IMR-90 (cell line): ENCODE data around the gene TMEM208. TPM values are rescaled to one million over a fixed set of nuclear protein-coding genes. Genes with fewer than 3 reads are reported as not detected.

Source experiments
- ATAC-seq: fragments of 200-7000 bp; cut with Tn5 transposase; 2 replicates; pipeline ENCODE4 v1.9.1; 2020; ENCODE audit warnings: low read depth, mild to moderate bottlenecking, moderate library complexity
- BruUV-seq: library from RNA; stranded (reverse); fragments of 400-500 nt; replicated peaks from 2 replicates; lab custom pipeline; 2021; lab: Mats Ljungman, UMichigan
- CTCF ChIA-PET: fragments of 300-600 bp; formaldehyde crosslinking; extraction: SDS; loops from one replicate; lab custom pipeline; 2021; ENCODE audit warnings: antibody characterized with exemption; lab: Yijun Ruan, JAX
- POLR2A ChIA-PET: fragments of 300-600 bp; sonication (Branson Sonifier 250); formaldehyde crosslinking; loops from one replicate; lab custom pipeline; 2022; ENCODE audit warnings: antibody characterized with exemption; ENCODE audit not compliant: unreplicated experiment; lab: Charles Lee
- DNase-seq: peaks from one replicate; pipeline ENCODE4 v3.0.0; 2013
- H2AFZ ChIP-seq: replicated peaks from 2 replicates; pipeline ENCODE3; 2013; ENCODE audit warnings: low read length, mild to moderate bottlenecking; ENCODE audit not compliant: poor library complexity
- H2AK5ac ChIP-seq: 2 replicates; pipeline ENCODE4 v1.6.1; 2013; ENCODE audit warnings: low read depth, low read length, inconsistent platforms
- H2AK9ac ChIP-seq: replicated peaks from 2 replicates; pipeline ENCODE3; 2013; ENCODE audit warnings: mild to moderate bottlenecking, low read depth, low read length, moderate library complexity; ENCODE audit not compliant: poor library complexity
- H2BK120ac ChIP-seq: 2 replicates; pipeline ENCODE4 v1.6.1; 2013; ENCODE audit warnings: low read depth, low read length, inconsistent platforms
- H2BK15ac ChIP-seq: 3 replicates; pipeline ENCODE4 v1.6.1; 2013; ENCODE audit warnings: low read depth, low read length, inconsistent platforms
- H2BK20ac ChIP-seq: 2 replicates; pipeline ENCODE4 v1.6.1; 2013; ENCODE audit warnings: low read depth, mild to moderate bottlenecking, inconsistent platforms, low read length, moderate library complexity
- H2BK5ac ChIP-seq: 2 replicates; pipeline ENCODE4 v1.6.1; 2013; ENCODE audit warnings: mild to moderate bottlenecking, low read depth, low read length, inconsistent platforms; ENCODE audit not compliant: poor library complexity, severe bottlenecking
- H3K14ac ChIP-seq: replicated peaks from 2 replicates; pipeline ENCODE4 v1.6.1; 2013; ENCODE audit warnings: low read depth, low read length, inconsistent platforms
- H3K18ac ChIP-seq: 2 replicates; pipeline ENCODE4 v1.6.1; 2013; ENCODE audit warnings: low read depth, low read length, control low read depth
- H3K23ac ChIP-seq: 2 replicates; pipeline ENCODE4 v1.6.1; 2013; ENCODE audit warnings: low read depth, low read length, inconsistent platforms
- H3K27ac ChIP-seq: 2 replicates; pipeline ENCODE4 v1.5.1; 2013; ENCODE audit warnings: mild to moderate bottlenecking, control low read depth, low read length; ENCODE audit not compliant: insufficient read depth
- H3K27me3 ChIP-seq: 2 replicates; pipeline ENCODE4 v1.6.1; 2013; ENCODE audit warnings: low read length; ENCODE audit not compliant: control insufficient read depth, insufficient read depth
- H3K36me3 ChIP-seq: 2 replicates; pipeline ENCODE4 v1.6.1; 2013; ENCODE audit warnings: low read length, mixed read lengths; ENCODE audit not compliant: control insufficient read depth, insufficient read depth
- H3K4ac ChIP-seq: 2 replicates; pipeline ENCODE4 v1.6.1; 2013; ENCODE audit warnings: low read depth, low read length, inconsistent platforms
- H3K4me1 ChIP-seq: 2 replicates; pipeline ENCODE4 v1.6.1; 2013; ENCODE audit warnings: low read length, mixed read lengths; ENCODE audit not compliant: control insufficient read depth, insufficient read depth
- H3K4me2 ChIP-seq: 2 replicates; pipeline ENCODE4 v1.6.1; 2013; ENCODE audit warnings: low read depth, mild to moderate bottlenecking, control low read depth, low read length, moderate library complexity
- H3K4me3 ChIP-seq: 2 replicates; pipeline ENCODE4 v1.5.1; 2013; ENCODE audit warnings: low read depth, mild to moderate bottlenecking, control low read depth, low read length, moderate library complexity; ENCODE audit not compliant: insufficient read depth
- H3K56ac ChIP-seq: 2 replicates; pipeline ENCODE4 v1.6.1; 2013; ENCODE audit warnings: low read length, inconsistent platforms; ENCODE audit not compliant: insufficient read depth; ENCODE audit errors: extremely low read depth
- H3K79me1 ChIP-seq, 2 experiments: 2 replicates each; pipeline ENCODE4 v1.6.1; 2013; ENCODE audit warnings: low read length in 2 of 2, inconsistent platforms in 1 of 2, low read depth in 1 of 2
- H3K9ac ChIP-seq: 2 replicates; pipeline ENCODE4 v1.6.1; 2013; ENCODE audit warnings: low read depth, low read length, control low read depth
- H3K9me1 ChIP-seq: 2 replicates; pipeline ENCODE4 v1.6.1; 2013; ENCODE audit warnings: low read length, inconsistent platforms; ENCODE audit not compliant: insufficient read depth
- H3K9me3 ChIP-seq: 2 replicates; pipeline ENCODE4 v1.6.1; 2013; ENCODE audit warnings: low read length; ENCODE audit not compliant: control insufficient read depth, insufficient read depth
- H4K20me1 ChIP-seq: 2 replicates; pipeline ENCODE4 v1.6.1; 2013; ENCODE audit warnings: low read length, inconsistent platforms; ENCODE audit not compliant: insufficient read depth
- H4K5ac ChIP-seq: 2 replicates; pipeline ENCODE4 v1.6.1; 2013; ENCODE audit warnings: mild to moderate bottlenecking, low read depth, low read length, control low read depth
- H4K8ac ChIP-seq, 2 experiments: 2 replicates each; pipeline ENCODE4 v1.6.1; 2013; ENCODE audit warnings: low read depth in 2 of 2, low read length in 2 of 2, control low read depth in 1 of 2, inconsistent platforms in 1 of 2
- H4K91ac ChIP-seq: 2 replicates; pipeline ENCODE4 v1.6.1; 2013; ENCODE audit warnings: low read depth, low read length, inconsistent platforms; ENCODE audit not compliant: insufficient read depth
- CEBPB ChIP-seq: IDR thresholded peaks from 2 replicates; pipeline ENCODE4 v1.6.1; 2012; ENCODE audit warnings: low read depth, low read length, improper control_type of control experiment
- CHD1 ChIP-seq: IDR thresholded peaks from 2 replicates; pipeline ENCODE4 v1.6.1; 2012; ENCODE audit warnings: low read depth, low read length, improper control_type of control experiment
- FOS ChIP-seq: fragments of 150-350 bp; IDR thresholded peaks from 2 replicates; pipeline ENCODE4 v1.6.1; 2016; ENCODE audit warnings: low read depth, low read length
- MAFK ChIP-seq: IDR thresholded peaks from 2 replicates; pipeline ENCODE4 v1.6.1; 2012; ENCODE audit warnings: low read depth, low read length, improper control_type of control experiment
- MAZ ChIP-seq: IDR thresholded peaks from 2 replicates; pipeline ENCODE4 v1.6.1; 2012; ENCODE audit warnings: low read depth, mild to moderate bottlenecking, low read length, improper control_type of control experiment, moderate library complexity, borderline replicate concordance
- MXI1 ChIP-seq: IDR thresholded peaks from 2 replicates; pipeline ENCODE4 v1.6.1; 2012; ENCODE audit warnings: low read depth, mild to moderate bottlenecking, low read length, moderate library complexity, borderline replicate concordance
- NFE2L2 ChIP-seq: fragments of 150-350 bp; IDR thresholded peaks from 2 replicates; pipeline ENCODE4 v1.6.1; 2016; ENCODE audit warnings: low read depth, mild to moderate bottlenecking, low read length
- POLR2A ChIP-seq: IDR thresholded peaks from 2 replicates; pipeline ENCODE4 v1.6.1; 2012; ENCODE audit warnings: mild to moderate bottlenecking, low read depth, low read length
- RAD21 ChIP-seq: IDR thresholded peaks from 2 replicates; pipeline ENCODE4 v1.6.1; 2012; ENCODE audit warnings: low read length, improper control_type of control experiment
- RCOR1 ChIP-seq: IDR thresholded peaks from 2 replicates; pipeline ENCODE4 v1.6.1; 2012; ENCODE audit warnings: mild to moderate bottlenecking, low read length, improper control_type of control experiment; ENCODE audit not compliant: insufficient replicate concordance
- RFX5 ChIP-seq: IDR thresholded peaks from 2 replicates; pipeline ENCODE4 v1.8.0; 2012; ENCODE audit warnings: low read depth, mild to moderate bottlenecking, low read length, moderate library complexity
- SMC3 ChIP-seq: fragments of 150-350 bp; IDR thresholded peaks from 2 replicates; pipeline ENCODE4 v1.6.1; 2016; ENCODE audit warnings: low read depth, mild to moderate bottlenecking, antibody characterized with exemption, low read length, moderate library complexity
- WGBS, 2 experiments: methylation state at CpG; one replicate each; pipeline versions ENCODE4 v1.1.5 to v1.1.7; 2013; ENCODE audit warnings: missing lambda C conversion rate in 2 of 2; ENCODE audit not compliant: insufficient read length in 1 of 2; ENCODE audit errors: extremely low coverage in 2 of 2; 5-methylcytosine and 5-hydroxymethylcytosine counted together
- dilution Hi-C: fragments of 300-500 bp; cut with HindIII; formaldehyde crosslinking; loops from one replicate; pipeline ENCODE4 v1.14.3; 2018; ENCODE audit warnings: low sequenced_read_pairs; ENCODE audit not compliant: unreplicated experiment
- in situ Hi-C: fragments of 300-500 bp; cut with MboI; formaldehyde crosslinking; loops from 3 replicates; pipeline ENCODE4 v1.14.3; 2019; ENCODE audit warnings: low sequenced_read_pairs, inconsistent platforms, mixed read lengths
- intact Hi-C: fragments of 100-400 bp; cut with micrococcal nuclease; formaldehyde crosslinking; loops from 2 replicates; pipeline ENCODE4 v1.10.0; 2022
- polyA plus RNA-seq, 3 experiments: library from polyadenylated mRNA; depleted of rRNA; stranded (reverse); fragments of >200 nt; gene quantifications; 2 replicates each; pipeline ENCODE4 v1.2.3, GENCODE V29; 2012; ENCODE audit warnings: low replicate concordance in 1 of 3
- total RNA-seq: library from RNA; depleted of rRNA; stranded (reverse); fragments of >200 nt; gene quantifications from 2 replicates; pipeline ENCODE4 v1.2.3, GENCODE V29; 2012
- TF ChIP-seq, protein P1 (sequence below): conservative IDR thresholded peaks from 2 replicates; pipeline ENCODE4 v1.5.1; 2012; ENCODE audit warnings: mild to moderate bottlenecking, low read depth, low read length, improper control_type of control experiment
- TF ChIP-seq, protein P2 (sequence below): fragments of 150-350 bp; IDR thresholded peaks from 2 replicates; pipeline ENCODE4 v1.6.1; 2017; ENCODE audit warnings: mild to moderate bottlenecking, antibody characterized with exemption, low read length, low read depth
- TF ChIP-seq, protein P3 (sequence below): fragments of 150-350 bp; IDR thresholded peaks from 2 replicates; pipeline ENCODE4 v1.6.1; 2016; ENCODE audit warnings: low read depth, mild to moderate bottlenecking, low read length, moderate library complexity, borderline replicate concordance

Gene TMEM208
- total and polyA plus RNA-seq, 2 of the 4 experiments (the other 2 are of a cell fraction) = 65.6 to 66.5 TPM

DNA sequence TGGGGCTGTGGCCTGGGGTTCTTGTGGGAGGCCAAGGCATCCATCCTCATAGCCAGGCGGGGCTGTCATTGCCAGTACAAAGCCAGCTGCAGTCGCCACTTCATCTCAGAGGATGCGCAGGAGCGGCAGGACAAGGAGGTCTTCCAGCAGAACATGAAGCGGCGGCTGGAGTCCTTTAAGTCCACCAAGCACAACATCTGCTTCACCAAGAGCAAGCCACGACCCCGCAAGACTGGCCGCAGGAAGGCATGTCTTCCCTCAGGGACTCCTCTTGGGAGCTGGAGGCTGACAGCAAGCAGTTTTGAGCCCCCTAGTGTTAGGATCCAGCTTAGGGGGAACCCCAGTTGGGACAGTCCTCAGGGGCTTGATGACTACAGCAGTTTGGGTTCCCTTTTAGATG, 37.3 kb downstream of the TMEM208 start:
- in situ Hi-C loops = no loop called here
- no peak overlapping the region for H3K56ac ChIP-seq
- dilution Hi-C loops = no loop called here
- ChIA-PET CTCF (interaction anchor here (0.6 kb wide), 1 partner anchor 74 kb away, joined by 4 read pairs; no protein-coding TSS in a partner anchor), POLR2A (no interaction called here)
- BruUV-seq = no TSS peak
- H3K9ac ChIP-seq = no peak overlapping the region
- no peak overlapping the region for H3K27ac ChIP-seq
- H4K20me1 ChIP-seq = no peaks in the 10 kb centered on the region
- H3K14ac ChIP-seq = no peak overlapping the region
- WGBS, 2 experiments = 100% methylated on average over 1 of the region's 9 CpGs; no CpG with 5 or more reads in 1 of the 2 experiments
- H2BK5ac ChIP-seq = no peak overlapping the region
- H3K4me3 ChIP-seq = no peak overlapping the region
- no peak for ATAC-seq
- H4K8ac ChIP-seq = no peak overlapping the region
- H3K4ac ChIP-seq = no peak overlapping the region
- no peak overlapping the region for H4K91ac ChIP-seq
- H2BK120ac ChIP-seq = no peak overlapping the region
- H3K27me3 ChIP-seq = no peaks in the 10 kb centered on the region
- peaks cover 7% of the 10 kb centered on the region for H3K4me1 ChIP-seq
- TF ChIP-seq RAD21 (no peak), FOS (no peak), RCOR1 (no peak), POLR2A (no peak), CEBPB (no peak), NFE2L2 (no peak), RFX5 (no peak), SMC3 (no peak), MXI1 (no peak), CHD1 (no peak), MAZ (no peak), MAFK (no peak)
- TF ChIP-seq, protein P1, sequence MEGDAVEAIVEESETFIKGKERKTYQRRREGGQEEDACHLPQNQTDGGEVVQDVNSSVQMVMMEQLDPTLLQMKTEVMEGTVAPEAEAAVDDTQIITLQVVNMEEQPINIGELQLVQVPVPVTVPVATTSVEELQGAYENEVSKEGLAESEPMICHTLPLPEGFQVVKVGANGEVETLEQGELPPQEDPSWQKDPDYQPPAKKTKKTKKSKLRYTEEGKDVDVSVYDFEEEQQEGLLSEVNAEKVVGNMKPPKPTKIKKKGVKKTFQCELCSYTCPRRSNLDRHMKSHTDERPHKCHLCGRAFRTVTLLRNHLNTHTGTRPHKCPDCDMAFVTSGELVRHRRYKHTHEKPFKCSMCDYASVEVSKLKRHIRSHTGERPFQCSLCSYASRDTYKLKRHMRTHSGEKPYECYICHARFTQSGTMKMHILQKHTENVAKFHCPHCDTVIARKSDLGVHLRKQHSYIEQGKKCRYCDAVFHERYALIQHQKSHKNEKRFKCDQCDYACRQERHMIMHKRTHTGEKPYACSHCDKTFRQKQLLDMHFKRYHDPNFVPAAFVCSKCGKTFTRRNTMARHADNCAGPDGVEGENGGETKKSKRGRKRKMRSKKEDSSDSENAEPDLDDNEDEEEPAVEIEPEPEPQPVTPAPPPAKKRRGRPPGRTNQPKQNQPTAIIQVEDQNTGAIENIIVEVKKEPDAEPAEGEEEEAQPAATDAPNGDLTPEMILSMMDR = no peak
- TF ChIP-seq, protein P2, sequence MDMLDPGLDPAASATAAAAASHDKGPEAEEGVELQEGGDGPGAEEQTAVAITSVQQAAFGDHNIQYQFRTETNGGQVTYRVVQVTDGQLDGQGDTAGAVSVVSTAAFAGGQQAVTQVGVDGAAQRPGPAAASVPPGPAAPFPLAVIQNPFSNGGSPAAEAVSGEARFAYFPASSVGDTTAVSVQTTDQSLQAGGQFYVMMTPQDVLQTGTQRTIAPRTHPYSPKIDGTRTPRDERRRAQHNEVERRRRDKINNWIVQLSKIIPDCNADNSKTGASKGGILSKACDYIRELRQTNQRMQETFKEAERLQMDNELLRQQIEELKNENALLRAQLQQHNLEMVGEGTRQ = no peak
- TF ChIP-seq, protein P3, sequence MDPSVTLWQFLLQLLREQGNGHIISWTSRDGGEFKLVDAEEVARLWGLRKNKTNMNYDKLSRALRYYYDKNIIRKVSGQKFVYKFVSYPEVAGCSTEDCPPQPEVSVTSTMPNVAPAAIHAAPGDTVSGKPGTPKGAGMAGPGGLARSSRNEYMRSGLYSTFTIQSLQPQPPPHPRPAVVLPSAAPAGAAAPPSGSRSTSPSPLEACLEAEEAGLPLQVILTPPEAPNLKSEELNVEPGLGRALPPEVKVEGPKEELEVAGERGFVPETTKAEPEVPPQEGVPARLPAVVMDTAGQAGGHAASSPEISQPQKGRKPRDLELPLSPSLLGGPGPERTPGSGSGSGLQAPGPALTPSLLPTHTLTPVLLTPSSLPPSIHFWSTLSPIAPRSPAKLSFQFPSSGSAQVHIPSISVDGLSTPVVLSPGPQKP = no peak
- no peaks in the 10 kb centered on the region; a peak in 1 of 4 replicates for H3K79me1 ChIP-seq
- H2AK9ac ChIP-seq = no peak overlapping the region
- peaks cover 10% of the 10 kb centered on the region; the same call in 1 of the 2 replicates for H3K9me1 ChIP-seq
- no peak overlapping the region for H4K5ac ChIP-seq
- H2AK5ac ChIP-seq = no peak overlapping the region
- no peak overlapping the region for H2BK20ac ChIP-seq
- H3K4me2 ChIP-seq = no peak overlapping the region
- no peak overlapping the region for H3K23ac ChIP-seq
- H3K18ac ChIP-seq = no peak overlapping the region
- no peaks in the 10 kb centered on the region for H3K9me3 ChIP-seq
- intact Hi-C loops = loop anchor here (5.0 kb wide), 1 partner anchor 163 kb away; no protein-coding TSS in a partner anchor
- DNase-seq = no peak
- H2AFZ ChIP-seq = no peak overlapping the region
- H2BK15ac ChIP-seq = no peak overlapping the region
- H3K36me3 ChIP-seq = no peaks in the 10 kb centered on the region
